PC-3 (cell line): ENCODE data around the gene PTN. TPM values are rescaled to one million over a fixed set of nuclear protein-coding genes. Genes with fewer than 3 reads are reported as not detected.

Experiments used
- ATAC-seq: fragments of 200-7000 bp; cut with Tn5 transposase; 2 replicates; pipeline ENCODE4 v1.9.1; 2020; ENCODE audit warnings: mild to moderate bottlenecking, moderate library complexity
- BruUV-seq: library from RNA; stranded (reverse); fragments of 400-500 nt; replicated peaks from 2 replicates; lab custom pipeline; 2021; lab: Mats Ljungman, UMichigan
- CTCF ChIA-PET: fragments of 300-600 bp; sonication (Branson Sonifier 250); formaldehyde crosslinking; loops from one replicate; lab custom pipeline; 2022; ENCODE audit warnings: antibody characterized with exemption; lab: Charles Lee
- POLR2A ChIA-PET: fragments of 300-600 bp; sonication (Branson Sonifier 250); formaldehyde crosslinking; loops from one replicate; lab custom pipeline; 2022; ENCODE audit warnings: antibody characterized with exemption; ENCODE audit not compliant: unreplicated experiment; lab: Charles Lee
- DNase-seq: peaks from one replicate; pipeline ENCODE4 v3.0.0-alpha.2; 2015
- H2AFZ ChIP-seq: fragments of 300-600 bp; sonication (generic); 2 replicates; pipeline ENCODE4 v1.6.0; 2016; ENCODE audit warnings: antibody characterized with exemption, low read length
- H3F3A ChIP-seq: fragments of 300-600 bp; sonication (generic); one replicate; pipeline ENCODE4 v1.6.0; 2017; ENCODE audit warnings: antibody characterized with exemption, low read length, control low read depth, mild to moderate bottlenecking; ENCODE audit not compliant: unreplicated experiment
- H3K27ac ChIP-seq: fragments of 300-600 bp; sonication (generic); 2 replicates; pipeline ENCODE4 v1.5.1; 2016; ENCODE audit warnings: mild to moderate bottlenecking, low read length
- H3K27me3 ChIP-seq: fragments of 300-600 bp; sonication (generic); 2 replicates; pipeline ENCODE4 v1.6.1; 2016; ENCODE audit warnings: low read length, mixed read lengths
- H3K36me3 ChIP-seq: fragments of 300-600 bp; sonication (generic); 2 replicates; pipeline ENCODE4 v1.6.1; 2016; ENCODE audit warnings: low read depth, mixed run types, low read length, mixed read lengths
- H3K4me1 ChIP-seq: fragments of 300-600 bp; sonication (generic); 2 replicates; pipeline ENCODE4 v1.5.1; 2016; ENCODE audit warnings: low read length; ENCODE audit not compliant: insufficient read depth
- H3K4me2 ChIP-seq: fragments of 300-600 bp; sonication (generic); 2 replicates; pipeline ENCODE4 v1.6.0; 2016; ENCODE audit warnings: low read length
- H3K4me3 ChIP-seq: fragments of 300-600 bp; sonication (generic); 2 replicates; pipeline ENCODE4 v1.5.1; 2016; ENCODE audit warnings: mild to moderate bottlenecking, low read length, mixed read lengths
- H3K79me2 ChIP-seq: fragments of 300-600 bp; sonication (generic); 2 replicates; pipeline ENCODE4 v1.6.1; 2017; ENCODE audit warnings: low read length, mixed read lengths
- H3K9ac ChIP-seq: fragments of 300-600 bp; sonication (generic); 2 replicates; pipeline ENCODE4 v1.6.0; 2016; ENCODE audit warnings: mild to moderate bottlenecking, low read length
- H3K9me2 ChIP-seq: fragments of 300-600 bp; sonication (generic); replicated peaks from 2 replicates; pipeline ENCODE4 v1.6.1; 2016; ENCODE audit warnings: mixed run types, low read length, mixed read lengths
- H3K9me3 ChIP-seq: fragments of 300-600 bp; sonication (generic); 2 replicates; pipeline ENCODE4 v1.6.1; 2016; ENCODE audit warnings: low read length, mixed read lengths
- H4K20me1 ChIP-seq: fragments of 300-600 bp; sonication (generic); 2 replicates; pipeline ENCODE4 v1.6.1; 2016; ENCODE audit warnings: low read length, mixed read lengths
- CTCF ChIP-seq: fragments of 300-600 bp; sonication (generic); conservative IDR thresholded peaks from 2 replicates; pipeline ENCODE4 v1.5.1; 2017; ENCODE audit warnings: antibody characterized with exemption, low read depth, mild to moderate bottlenecking, low read length
- EZH2 ChIP-seq: fragments of 300-600 bp; sonication (generic); IDR thresholded peaks from one replicate; pipeline ENCODE4 v1.6.1; 2017; ENCODE audit warnings: antibody characterized with exemption, mild to moderate bottlenecking, low read length; ENCODE audit not compliant: unreplicated experiment
- EZH2phosphoT487 ChIP-seq: fragments of 300-600 bp; sonication (generic); IDR thresholded peaks from 2 replicates; pipeline ENCODE4 v1.6.1; 2018; ENCODE audit warnings: mild to moderate bottlenecking, antibody characterized with exemption, low read length, borderline replicate concordance
- intact Hi-C: fragments of 100-400 bp; cut with micrococcal nuclease; formaldehyde crosslinking; loops from 2 replicates; pipeline ENCODE4 v1.9.0; 2023
- total RNA-seq: library from RNA; depleted of rRNA; stranded (reverse); fragments of >200 nt; gene quantifications from 2 replicates; pipeline ENCODE4 v1.2.3, GENCODE V29; 2014

PTN gene
- total RNA-seq, 1 experiment from 2014 or later, result 0.07 TPM

DNA sequence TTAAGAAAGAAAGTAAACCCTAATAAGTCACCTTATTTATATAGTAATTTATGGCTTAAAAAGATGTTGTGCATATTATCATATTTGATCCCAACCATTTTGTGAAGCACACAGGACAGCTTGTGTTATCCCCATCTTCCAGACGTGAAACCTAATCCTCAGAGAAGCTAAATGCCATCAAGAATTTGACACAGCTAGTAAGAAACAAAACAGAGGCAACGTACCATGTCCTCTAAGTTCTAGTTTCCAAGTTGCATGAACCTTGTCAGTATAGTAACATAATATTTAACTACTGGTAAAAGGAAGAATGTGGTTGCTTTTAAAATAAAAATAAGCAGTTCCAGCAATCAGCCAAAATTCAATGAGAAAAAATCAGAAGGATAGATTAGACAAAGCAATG lies 41.5 kb downstream of the PTN start:
- POLR2A ChIA-PET, result no interaction called here
- no peak for ATAC-seq
- no peak overlapping the region for H3K4me2 ChIP-seq

GRCh38 chr7:137298464-137298794 lies 45.1 kb downstream of the PTN start:
- Histone ChIP-seq H3K4me3 (no peak overlapping the region), H3K9ac (no peak overlapping the region), H3K4me2 (no peak overlapping the region), H4K20me1 (no peaks in the 10 kb centered on the region), H3F3A (no peaks in the 10 kb centered on the region), H3K36me3 (no peaks in the 10 kb centered on the region), H3K9me3 (no peaks in the 10 kb centered on the region), H3K4me1 (no peaks in the 10 kb centered on the region), H3K79me2 (no peaks in the 10 kb centered on the region), H3K27ac (no peak overlapping the region), H3K9me2 (no peaks in the 10 kb centered on the region), H3K27me3 (peaks cover 32% of the 10 kb centered on the region), H2AFZ (no peak overlapping the region)
- intact Hi-C loops, result no loop called here
- POLR2A ChIA-PET, result no interaction called here
- DNase-seq, result no peak
- TF ChIP-seq CTCF (no peak), EZH2phosphoT487 (no peak), EZH2 (no peak)
- BruUV-seq, result no TSS peak
- ATAC-seq, result no peak
- CTCF ChIA-PET, result no interaction called here

More for the DNA sequence above, 41.5 kb downstream of the PTN start:
- Histone ChIP-seq H3K9me2 (no peaks in the 10 kb centered on the region), H3F3A (no peaks in the 10 kb centered on the region), H3K9me3 (no peaks in the 10 kb centered on the region), H3K36me3 (no peaks in the 10 kb centered on the region), H3K9ac (no peak overlapping the region), H3K4me1 (no peaks in the 10 kb centered on the region), H4K20me1 (no peaks in the 10 kb centered on the region), H3K27me3 (peaks cover 40% of the 10 kb centered on the region), H3K79me2 (no peaks in the 10 kb centered on the region), H3K4me3 (no peak overlapping the region), H2AFZ (no peak overlapping the region), H3K27ac (no peak overlapping the region)
- BruUV-seq, result no TSS peak
- CTCF ChIA-PET, result no interaction called here
- intact Hi-C loops, result no loop called here
- no peak for DNase-seq
- TF ChIP-seq CTCF, result no peak
- no peak for TF ChIP-seq EZH2phosphoT487
- no peak for TF ChIP-seq EZH2

DNA sequence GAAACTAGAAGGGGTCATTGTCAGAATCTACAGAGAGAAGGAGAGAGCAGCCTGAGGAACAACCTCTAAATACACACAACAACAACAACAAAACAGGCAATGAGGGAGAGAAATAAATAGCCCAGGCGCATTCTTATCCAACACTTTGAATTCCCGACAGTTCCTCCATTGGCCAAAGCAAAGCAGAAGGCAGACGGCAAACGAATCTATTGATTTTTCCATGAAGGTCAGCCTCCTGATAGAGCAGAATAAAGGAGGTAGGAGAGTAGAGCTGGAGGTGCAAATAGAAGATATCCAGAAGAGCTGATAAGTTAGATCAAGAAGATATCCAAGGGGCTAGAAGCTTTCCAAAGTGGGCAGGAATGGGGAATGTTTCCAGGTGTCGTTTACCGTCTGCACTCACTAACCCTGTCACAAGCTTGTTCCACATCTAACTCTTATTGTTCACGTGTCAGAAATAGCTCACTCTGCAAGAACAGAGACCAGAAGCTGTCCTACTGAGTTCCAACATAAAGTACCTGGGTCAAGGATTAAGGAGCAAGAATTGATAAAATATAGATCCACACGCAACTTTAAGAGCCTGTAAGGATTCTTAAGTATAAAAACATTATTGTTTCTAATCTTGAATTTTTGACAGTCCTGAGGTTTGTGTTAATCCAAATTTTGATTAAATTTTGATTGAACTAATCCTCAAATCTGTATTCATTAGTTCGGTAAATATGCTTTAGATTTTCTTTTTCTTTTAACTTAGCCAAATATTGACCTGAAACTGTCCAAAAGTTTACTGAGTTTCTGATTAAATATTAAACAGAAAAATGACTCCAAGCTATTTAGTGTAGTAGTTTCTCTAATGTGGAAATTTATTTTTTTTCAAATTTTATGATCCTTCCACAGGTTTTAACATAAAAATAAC lies 45.7 kb downstream of the PTN start:
- Histone ChIP-seq H3K4me1 (no peaks in the 10 kb centered on the region), H3K79me2 (no peaks in the 10 kb centered on the region), H3K36me3 (no peaks in the 10 kb centered on the region), H3K9me3 (no peaks in the 10 kb centered on the region), H3K4me2 (no peak overlapping the region), H2AFZ (no peak overlapping the region), H3K27me3 (peaks cover 32% of the 10 kb centered on the region), H3K4me3 (no peak overlapping the region), H4K20me1 (no peaks in the 10 kb centered on the region), H3F3A (no peaks in the 10 kb centered on the region), H3K9ac (no peak overlapping the region), H3K27ac (no peak overlapping the region), H3K9me2 (no peaks in the 10 kb centered on the region)
- ChIA-PET CTCF (no interaction called here), POLR2A (no interaction called here)
- BruUV-seq, result no TSS peak
- DNase-seq, result no peak
- TF ChIP-seq CTCF, result no peak
- intact Hi-C loops, result no loop called here
- ATAC-seq, result no peak
